K562 (cell line): Measurements from ENCODE around the gene ST6GALNAC1. TPM values are rescaled to one million over a fixed set of nuclear protein-coding genes. Genes with fewer than 3 reads are reported as not detected.

Source experiments
- ATF1 ChIP-seq, 2 experiments: fragments of 450-650 bp in 1 of 2; IDR thresholded peaks; 2 replicates each; pipeline ENCODE4 v1.6.1; 2016; ENCODE audit warnings: missing compliant biosample characterization in 1 of 2, missing genetic modification characterization in 1 of 2
- C11orf30 ChIP-seq: fragments of 450-650 bp; IDR thresholded peaks from 2 replicates; pipeline ENCODE4 v1.6.1; 2016; ENCODE audit warnings: low read depth, mild to moderate bottlenecking
- CBFA2T3 ChIP-seq: fragments of 450-650 bp; IDR thresholded peaks from 2 replicates; pipeline ENCODE4 v1.6.1; 2017
- CBX8 ChIP-seq: fragments of 200-600 bp; sonication (generic); IDR thresholded peaks from 2 replicates; pipeline ENCODE4 v1.6.1; 2012; ENCODE audit warnings: borderline replicate concordance, mixed run types, low read depth, mild to moderate bottlenecking, moderate library complexity, mixed read lengths, low read length, control low read depth, inconsistent platforms; ENCODE audit not compliant: poor library complexity, severe bottlenecking; ENCODE audit errors: extremely low read depth
- DPF2 ChIP-seq: fragments of 450-650 bp; IDR thresholded peaks from 2 replicates; pipeline ENCODE4 v1.6.1; 2016
- HMG20B ChIP-seq: fragments of 250-450 bp; sonication (Bioruptor Pico); IDR thresholded peaks from 2 replicates; pipeline ENCODE4 v1.5.0; 2021; ENCODE audit warnings: mild to moderate bottlenecking
- MCM2 ChIP-seq: fragments of 450-650 bp; IDR thresholded peaks from 2 replicates; pipeline ENCODE4 v1.6.1; 2017; ENCODE audit warnings: low read depth, mild to moderate bottlenecking
- NFE2 ChIP-seq: IDR thresholded peaks from 2 replicates; pipeline ENCODE4 v1.6.1; 2014; ENCODE audit warnings: antibody characterized with exemption, low read depth
- NR2C2 ChIP-seq, 2 experiments: fragments of 200-800 bp in 1 of 2; sonication (Bioruptor generic) in 1 of 2; sonication (generic) in 1 of 2; formaldehyde crosslinking in 1 of 2; IDR thresholded peaks; 2 replicates each; pipeline versions ENCODE4 v1.6.1 to v1.8.0; 2016 to 2022; ENCODE audit warnings: mild to moderate bottlenecking in 1 of 2, missing compliant biosample characterization in 1 of 2, missing genetic modification characterization in 1 of 2, missing genetic modification reagents in 1 of 2
- PTTG1 ChIP-seq: fragments of 450-650 bp; IDR thresholded peaks from 2 replicates; pipeline ENCODE4 v1.6.1; 2016; ENCODE audit warnings: low read depth, mild to moderate bottlenecking, missing genetic modification characterization, missing compliant biosample characterization
- RAD21 ChIP-seq, 2 experiments: fragments of 250-450 bp in 1 of 2; fragments of 450-650 bp in 1 of 2; sonication (Bioruptor Pico) in 1 of 2; formaldehyde crosslinking in 1 of 2; IDR thresholded peaks in 1 of 2; conservative IDR thresholded peaks in 1 of 2; 2 replicates each; pipeline versions ENCODE4 v1.4.0 to v1.8.0; 2020 to 2022; ENCODE audit warnings: mild to moderate bottlenecking in 2 of 2, moderate library complexity in 1 of 2
- RBFOX2 ChIP-seq: fragments of 200-400 bp; formaldehyde crosslinking; IDR thresholded peaks from 2 replicates; pipeline ENCODE4 v1.6.1; 2017; ENCODE audit warnings: low read depth, mild to moderate bottlenecking, low read length, moderate library complexity
- RCOR1 ChIP-seq, 2 experiments: IDR thresholded peaks; 2 replicates each; pipeline ENCODE4 v1.6.1; 2012; ENCODE audit warnings: low read depth in 2 of 2, low read length in 2 of 2, borderline replicate concordance in 1 of 2, improper control_type of control experiment in 1 of 2
- SMARCA4 ChIP-seq: fragments of 450-650 bp; IDR thresholded peaks from 2 replicates; pipeline ENCODE4 v1.6.1; 2016
- SNIP1 ChIP-seq: fragments of 450-650 bp; IDR thresholded peaks from 2 replicates; pipeline ENCODE4 v1.7.1; 2017; ENCODE audit warnings: low read depth, mild to moderate bottlenecking
- STAT5A ChIP-seq: IDR thresholded peaks from 2 replicates; pipeline ENCODE4 v1.6.1; 2012; ENCODE audit warnings: low read length, inconsistent platforms, borderline replicate concordance
- TRIM24 ChIP-seq, 2 experiments: fragments of 450-650 bp; IDR thresholded peaks; 2 replicates each; pipeline ENCODE4 v1.6.1; 2016
- ZNF121 ChIP-seq: sonication (generic); formaldehyde crosslinking; conservative IDR thresholded peaks from 2 replicates; pipeline ENCODE4 v1.8.0; 2022; ENCODE audit warnings: missing genetic modification reagents
- ZNF23 ChIP-seq: fragments of 250-450 bp; sonication (Bioruptor Pico); IDR thresholded peaks from 2 replicates; pipeline ENCODE4 v1.4.0; 2020; ENCODE audit warnings: mild to moderate bottlenecking
- polyA plus RNA-seq, 8 experiments: library from polyadenylated mRNA; depleted of rRNA in 4 of 8; stranded (reverse) in 5 of 8; unstranded in 3 of 8; fragments of >200 nt; fragmentation: Nextera tagmentation in 2 of 8; fragmentation: Illumina TruSeq in 1 of 8; extraction: Ambion mirVana in 2 of 8; extraction: Trizol in 1 of 8; gene quantifications; 2 replicates each; pipeline versions ENCODE4 v1.2.1 to v1.2.3, GENCODE V29; 2011 to 2014; ENCODE audit warnings: inconsistent platforms in 1 of 8, missing spikeins in 1 of 8
- total RNA-seq, 7 experiments: library from RNA; depleted of rRNA in 6 of 7; stranded (reverse); fragments of >200 nt in 6 of 7; fragmentation: Illumina TruSeq in 2 of 7; extraction: Trizol in 2 of 7; gene quantifications; 2 replicates each; pipeline versions ENCODE4 v1.2.1 to v1.2.3, GENCODE V29; 2011 to 2021; ENCODE audit warnings: low replicate concordance in 1 of 7
- TF ChIP-seq, protein P1 (sequence below): fragments of 250-450 bp; sonication (Bioruptor Pico); IDR thresholded peaks from 2 replicates; pipeline ENCODE4 v1.4.0; 2020; ENCODE audit warnings: mild to moderate bottlenecking, moderate library complexity
- TF ChIP-seq, protein P2 (sequence below): fragments of 450-650 bp; IDR thresholded peaks from 2 replicates; pipeline ENCODE4 v1.7.0; 2016; ENCODE audit warnings: borderline replicate concordance
- TF ChIP-seq, protein P3 (sequence below): fragments of 450-650 bp; IDR thresholded peaks from 2 replicates; pipeline ENCODE4 v1.6.1; 2016; ENCODE audit warnings: borderline replicate concordance
- TF ChIP-seq, protein P4 (sequence below): fragments of 450-650 bp; IDR thresholded peaks from 2 replicates; pipeline ENCODE4 v1.6.1; 2016; ENCODE audit warnings: antibody characterized with exemption

ST6GALNAC1 gene
- total and polyA plus RNA-seq, 9 of the 15 experiments (the other 6 are each of a cell fraction or from before 2014, with no cell fraction given): 20.6 to 68.4 (median 50.5) TPM

DNA sequence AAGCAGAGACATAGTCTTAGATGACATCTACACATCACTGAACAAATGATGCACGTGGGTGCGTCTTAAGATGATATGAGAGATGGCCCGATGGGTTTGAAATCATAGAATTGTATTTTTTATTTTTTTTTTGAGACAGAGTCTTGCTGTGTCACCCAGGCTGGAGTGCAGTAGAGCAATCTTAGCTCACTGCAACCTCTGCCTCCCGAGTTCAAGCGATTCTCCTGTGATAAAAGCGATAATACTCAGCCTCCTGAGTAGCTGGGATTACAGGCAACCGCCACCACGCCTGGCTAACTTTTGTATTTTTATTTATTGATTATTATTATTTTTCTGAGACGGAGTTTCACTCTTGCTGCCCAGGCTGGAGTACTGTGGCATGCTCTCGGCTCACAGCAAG lies 5.3 kb downstream of the ST6GALNAC1 start (continued):
- TF ChIP-seq, protein P1, sequence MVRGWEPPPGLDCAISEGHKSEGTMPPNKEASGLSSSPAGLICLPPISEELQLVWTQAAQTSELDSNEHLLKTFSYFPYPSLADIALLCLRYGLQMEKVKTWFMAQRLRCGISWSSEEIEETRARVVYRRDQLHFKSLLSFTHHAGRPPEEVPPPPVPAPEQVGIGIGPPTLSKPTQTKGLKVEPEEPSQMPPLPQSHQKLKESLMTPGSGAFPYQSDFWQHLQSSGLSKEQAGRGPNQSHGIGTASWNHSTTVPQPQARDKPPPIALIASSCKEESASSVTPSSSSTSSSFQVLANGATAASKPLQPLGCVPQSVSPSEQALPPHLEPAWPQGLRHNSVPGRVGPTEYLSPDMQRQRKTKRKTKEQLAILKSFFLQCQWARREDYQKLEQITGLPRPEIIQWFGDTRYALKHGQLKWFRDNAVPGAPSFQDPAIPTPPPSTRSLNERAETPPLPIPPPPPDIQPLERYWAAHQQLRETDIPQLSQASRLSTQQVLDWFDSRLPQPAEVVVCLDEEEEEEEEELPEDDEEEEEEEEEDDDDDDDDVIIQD (CRISPR knock-in tag): no peak
- TF ChIP-seq, protein P2, sequence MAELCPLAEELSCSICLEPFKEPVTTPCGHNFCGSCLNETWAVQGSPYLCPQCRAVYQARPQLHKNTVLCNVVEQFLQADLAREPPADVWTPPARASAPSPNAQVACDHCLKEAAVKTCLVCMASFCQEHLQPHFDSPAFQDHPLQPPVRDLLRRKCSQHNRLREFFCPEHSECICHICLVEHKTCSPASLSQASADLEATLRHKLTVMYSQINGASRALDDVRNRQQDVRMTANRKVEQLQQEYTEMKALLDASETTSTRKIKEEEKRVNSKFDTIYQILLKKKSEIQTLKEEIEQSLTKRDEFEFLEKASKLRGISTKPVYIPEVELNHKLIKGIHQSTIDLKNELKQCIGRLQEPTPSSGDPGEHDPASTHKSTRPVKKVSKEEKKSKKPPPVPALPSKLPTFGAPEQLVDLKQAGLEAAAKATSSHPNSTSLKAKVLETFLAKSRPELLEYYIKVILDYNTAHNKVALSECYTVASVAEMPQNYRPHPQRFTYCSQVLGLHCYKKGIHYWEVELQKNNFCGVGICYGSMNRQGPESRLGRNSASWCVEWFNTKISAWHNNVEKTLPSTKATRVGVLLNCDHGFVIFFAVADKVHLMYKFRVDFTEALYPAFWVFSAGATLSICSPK: no peak
- TF ChIP-seq TRIM24 (IDR thresholded peaks at IDR 0.05) (0 out of 4 replicates have a peak, but pooled peaks of 1 of the 2 experiments have one; percentile 12), RCOR1 (IDR thresholded peaks at IDR 0.05; ENCODE audit: borderline replicate concordance in 1 of 2, low read depth in 2 of 2, low read length in 2 of 2) (peak in 1 of 2 experiments; percentile 54; a peak in 1 of 4 replicates), SMARCA4 (0 out of 2 replicates have a peak, but pooled peaks have one; percentile 32), DPF2 (peak; percentile 36; the same call in 1 of the 2 replicates), ZNF121 (no peak), RAD21 (CRISPR knock-in tag; conservative IDR thresholded peaks at IDR 0.05 in 1 of 2, IDR thresholded peaks at IDR 0.05 in 1 of 2) (no peak), CBFA2T3 (peak; percentile 59), MCM2 (no peak), ATF1 (CRISPR knock-in tag; IDR thresholded peaks at IDR 0.05) (no peak), ATF1 (tag; IDR thresholded peaks at IDR 0.05) (no peak), RBFOX2 (0 out of 2 replicates have a peak, but pooled peaks have one; percentile 10), CBX8 (no peak), NR2C2 (CRISPR knock-in tag; IDR thresholded peaks at IDR 0.05) (no peak), NR2C2 (tag; IDR thresholded peaks at IDR 0.05) (peak; percentile 43), ZNF23 (no peak), PTTG1 (tag) (no peak), C11orf30 (peak; percentile 31), HMG20B (no peak), NFE2 (peak; percentile 72), SNIP1 (no peak), STAT5A (no peak)
- TF ChIP-seq, protein P3, sequence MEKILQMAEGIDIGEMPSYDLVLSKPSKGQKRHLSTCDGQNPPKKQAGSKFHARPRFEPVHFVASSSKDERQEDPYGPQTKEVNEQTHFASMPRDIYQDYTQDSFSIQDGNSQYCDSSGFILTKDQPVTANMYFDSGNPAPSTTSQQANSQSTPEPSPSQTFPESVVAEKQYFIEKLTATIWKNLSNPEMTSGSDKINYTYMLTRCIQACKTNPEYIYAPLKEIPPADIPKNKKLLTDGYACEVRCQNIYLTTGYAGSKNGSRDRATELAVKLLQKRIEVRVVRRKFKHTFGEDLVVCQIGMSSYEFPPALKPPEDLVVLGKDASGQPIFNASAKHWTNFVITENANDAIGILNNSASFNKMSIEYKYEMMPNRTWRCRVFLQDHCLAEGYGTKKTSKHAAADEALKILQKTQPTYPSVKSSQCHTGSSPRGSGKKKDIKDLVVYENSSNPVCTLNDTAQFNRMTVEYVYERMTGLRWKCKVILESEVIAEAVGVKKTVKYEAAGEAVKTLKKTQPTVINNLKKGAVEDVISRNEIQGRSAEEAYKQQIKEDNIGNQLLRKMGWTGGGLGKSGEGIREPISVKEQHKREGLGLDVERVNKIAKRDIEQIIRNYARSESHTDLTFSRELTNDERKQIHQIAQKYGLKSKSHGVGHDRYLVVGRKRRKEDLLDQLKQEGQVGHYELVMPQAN: no peak
- TF ChIP-seq, protein P4, sequence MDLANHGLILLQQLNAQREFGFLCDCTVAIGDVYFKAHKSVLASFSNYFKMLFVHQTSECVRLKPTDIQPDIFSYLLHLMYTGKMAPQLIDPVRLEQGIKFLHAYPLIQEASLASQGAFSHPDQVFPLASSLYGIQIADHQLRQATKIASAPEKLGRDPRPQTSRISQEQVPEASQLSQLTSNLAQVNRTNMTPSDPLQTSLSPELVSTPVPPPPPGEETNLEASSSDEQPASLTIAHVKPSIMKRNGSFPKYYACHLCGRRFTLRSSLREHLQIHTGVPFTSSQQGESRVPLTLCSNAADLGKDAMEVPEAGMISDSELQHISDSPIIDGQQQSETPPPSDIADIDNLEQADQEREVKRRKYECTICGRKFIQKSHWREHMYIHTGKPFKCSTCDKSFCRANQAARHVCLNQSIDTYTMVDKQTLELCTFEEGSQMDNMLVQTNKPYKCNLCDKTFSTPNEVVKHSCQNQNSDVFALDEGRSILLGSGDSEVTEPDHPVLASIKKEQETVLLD: no peak
